GM23338 (cell line): ENCODE data around the gene ZNF708. TPM values are rescaled to one million over a fixed set of nuclear protein-coding genes. Genes with fewer than 3 reads are reported as not detected.
"Not testable (repeated sequence)": the region's sequence is repeated elsewhere in the genome, so short reads cannot be mapped to it uniquely, and the experiment has no call there.

ENCODE experiments used
- ATAC-seq: fragments of 200-7000 bp; cut with Tn5 transposase; 3 replicates; pipeline ENCODE4 v1.9.1; 2020
- DNase-seq: peaks from one replicate; pipeline ENCODE4 v3.0.0-alpha.2; 2015; ENCODE audit warnings: low spot score
- H2AFZ ChIP-seq: fragments of 200-600 bp; sonication (generic); 2 replicates; pipeline ENCODE4 v1.8.0; 2016; ENCODE audit warnings: antibody characterized with exemption, mild to moderate bottlenecking, moderate library complexity
- H3F3A ChIP-seq: fragments of 200-600 bp; sonication (generic); replicated peaks from 2 replicates; pipeline ENCODE4 v1.8.0; 2017; ENCODE audit warnings: antibody characterized with exemption, mixed run types, low read depth
- H3K27ac ChIP-seq: fragments of 200-600 bp; sonication (generic); 2 replicates; pipeline ENCODE4 v1.6.1; 2016; ENCODE audit warnings: low read depth
- H3K27me3 ChIP-seq: fragments of 200-600 bp; sonication (generic); 2 replicates; pipeline ENCODE4 v1.8.0; 2016; ENCODE audit warnings: mild to moderate bottlenecking, mixed run types, moderate library complexity; ENCODE audit not compliant: insufficient read depth
- H3K36me3 ChIP-seq: fragments of 200-600 bp; sonication (generic); 2 replicates; pipeline ENCODE4 v1.8.0; 2016; ENCODE audit warnings: mild to moderate bottlenecking; ENCODE audit not compliant: insufficient read depth
- H3K4me1 ChIP-seq: fragments of 200-600 bp; sonication (generic); 2 replicates; pipeline ENCODE4 v1.8.0; 2016; ENCODE audit warnings: mild to moderate bottlenecking, moderate library complexity; ENCODE audit not compliant: insufficient read depth
- H3K4me2 ChIP-seq: fragments of 200-600 bp; sonication (generic); 2 replicates; pipeline ENCODE4 v1.7.1; 2017; ENCODE audit warnings: mixed run types
- H3K4me3 ChIP-seq: fragments of 200-600 bp; sonication (generic); 2 replicates; pipeline ENCODE4 v1.6.1; 2016; ENCODE audit warnings: mixed run types
- H3K79me2 ChIP-seq: fragments of 200-600 bp; sonication (generic); replicated peaks from 2 replicates; pipeline ENCODE4 v1.8.0; 2017; ENCODE audit warnings: mild to moderate bottlenecking; ENCODE audit not compliant: insufficient read depth
- H3K9me2 ChIP-seq: fragments of 200-600 bp; sonication (generic); 2 replicates; pipeline ENCODE4 v1.8.0; 2017; ENCODE audit not compliant: insufficient read depth
- H4K20me1 ChIP-seq: fragments of 200-600 bp; sonication (generic); replicated peaks from 2 replicates; pipeline ENCODE4 v1.8.0; 2017; ENCODE audit warnings: mild to moderate bottlenecking; ENCODE audit not compliant: insufficient read depth
- H3K27ac Mint-ChIP-seq: 2 replicates; pipeline ENCODE4 v1.8.0; 2020; ENCODE audit warnings: inconsistent platforms, mild to moderate bottlenecking, moderate library complexity, mixed read lengths
- H3K27me3 Mint-ChIP-seq: 3 replicates; pipeline ENCODE4 v1.8.0; 2022; ENCODE audit warnings: low read depth, mild to moderate bottlenecking, moderate library complexity, mixed read lengths, inconsistent platforms; ENCODE audit not compliant: insufficient read depth, poor library complexity
- H3K36me3 Mint-ChIP-seq: 3 replicates; pipeline ENCODE4 v1.8.0; 2021; ENCODE audit warnings: low read depth, mild to moderate bottlenecking, inconsistent platforms, moderate library complexity, mixed read lengths
- H3K4me1 Mint-ChIP-seq: 3 replicates; pipeline ENCODE4 v1.8.0; 2020; ENCODE audit warnings: mild to moderate bottlenecking, inconsistent platforms, mixed read lengths
- H3K4me3 Mint-ChIP-seq: 3 replicates; pipeline ENCODE4 v1.8.0; 2021; ENCODE audit warnings: moderate library complexity, mild to moderate bottlenecking, inconsistent platforms, mixed read lengths
- H3K9me3 Mint-ChIP-seq: 3 replicates; pipeline ENCODE4 v1.8.0; 2020; ENCODE audit warnings: moderate library complexity, mild to moderate bottlenecking, inconsistent platforms, mixed read lengths
- CREB1 ChIP-seq: fragments of 250-450 bp; sonication (Bioruptor Pico); IDR thresholded peaks from 2 replicates; pipeline ENCODE4 v1.5.0; 2020; ENCODE audit warnings: low read depth, mild to moderate bottlenecking, moderate library complexity
- EZH2 ChIP-seq: fragments of 200-600 bp; sonication (generic); IDR thresholded peaks from one replicate; pipeline ENCODE4 v1.8.0; 2017; ENCODE audit warnings: antibody characterized with exemption, mild to moderate bottlenecking, low read depth; ENCODE audit not compliant: unreplicated experiment
- JUNB ChIP-seq: IDR thresholded peaks from one replicate; pipeline ENCODE4 v1.6.1; 2016; ENCODE audit warnings: antibody characterized with exemption; ENCODE audit not compliant: unreplicated experiment
- NANOG ChIP-seq: IDR thresholded peaks from 2 replicates; pipeline ENCODE4 v1.6.1; 2016; ENCODE audit warnings: antibody characterized with exemption, borderline replicate concordance
- POLR2AphosphoS5 ChIP-seq: IDR thresholded peaks from 2 replicates; pipeline ENCODE4 v1.6.1; 2016; ENCODE audit warnings: antibody characterized with exemption, low read depth
- ZNF331 ChIP-seq: fragments of 250-450 bp; sonication (Bioruptor Pico); IDR thresholded peaks from 2 replicates; pipeline ENCODE4 v1.5.0; 2020; ENCODE audit warnings: low read depth, mild to moderate bottlenecking, moderate library complexity
- polyA plus RNA-seq: library from polyadenylated mRNA; unstranded; fragments of >200 nt; fragmentation: Nextera tagmentation; extraction: Ambion mirVana; gene quantifications from 2 replicates; pipeline ENCODE4 v1.2.1, GENCODE V29; 2016
- total RNA-seq: library from RNA; depleted of rRNA; stranded (reverse); fragments of >200 nt; shearing (Covaris generic); gene quantifications from 2 replicates; pipeline ENCODE4 v1.2.3, GENCODE V29; 2014
- TF ChIP-seq, protein P1 (sequence below): IDR thresholded peaks from one replicate; pipeline ENCODE4 v1.6.1; 2018; ENCODE audit warnings: antibody characterized with exemption; ENCODE audit not compliant: unreplicated experiment
- TF ChIP-seq, protein P2 (sequence below), 2 experiments: fragments of 200-600 bp in 1 of 2; sonication (generic) in 1 of 2; conservative IDR thresholded peaks; 2 replicates each; pipeline versions ENCODE4 v1.5.1 to v1.6.1; 2016 to 2017; ENCODE audit warnings: antibody characterized with exemption in 2 of 2, low read depth in 2 of 2, mild to moderate bottlenecking in 2 of 2, moderate library complexity in 1 of 2

The ZNF708 gene
- total and polyA plus RNA-seq, 2 experiments from 2014 or later = 15.7 to 71.9 TPM

DNA sequence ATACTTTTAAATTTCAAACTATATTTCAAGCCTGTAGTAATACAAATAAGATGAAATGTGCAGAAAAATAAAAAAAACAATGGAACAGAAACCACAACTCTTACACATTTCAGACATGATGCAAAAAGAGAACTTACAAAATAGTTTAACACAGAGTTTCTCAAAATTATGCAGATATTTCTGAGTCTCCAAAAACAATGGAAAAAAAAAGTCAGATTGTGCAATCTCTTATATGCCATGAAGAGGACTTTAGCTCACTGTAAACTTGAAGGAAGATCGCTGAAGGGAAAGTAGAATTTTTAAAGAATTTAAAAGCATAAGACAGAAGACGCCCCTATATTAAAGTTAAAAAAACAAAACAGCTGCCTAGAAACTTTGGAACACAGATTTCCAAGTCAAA lies 20.4 kb downstream of the ZNF708 start (continued):
- TF ChIP-seq, protein P1, sequence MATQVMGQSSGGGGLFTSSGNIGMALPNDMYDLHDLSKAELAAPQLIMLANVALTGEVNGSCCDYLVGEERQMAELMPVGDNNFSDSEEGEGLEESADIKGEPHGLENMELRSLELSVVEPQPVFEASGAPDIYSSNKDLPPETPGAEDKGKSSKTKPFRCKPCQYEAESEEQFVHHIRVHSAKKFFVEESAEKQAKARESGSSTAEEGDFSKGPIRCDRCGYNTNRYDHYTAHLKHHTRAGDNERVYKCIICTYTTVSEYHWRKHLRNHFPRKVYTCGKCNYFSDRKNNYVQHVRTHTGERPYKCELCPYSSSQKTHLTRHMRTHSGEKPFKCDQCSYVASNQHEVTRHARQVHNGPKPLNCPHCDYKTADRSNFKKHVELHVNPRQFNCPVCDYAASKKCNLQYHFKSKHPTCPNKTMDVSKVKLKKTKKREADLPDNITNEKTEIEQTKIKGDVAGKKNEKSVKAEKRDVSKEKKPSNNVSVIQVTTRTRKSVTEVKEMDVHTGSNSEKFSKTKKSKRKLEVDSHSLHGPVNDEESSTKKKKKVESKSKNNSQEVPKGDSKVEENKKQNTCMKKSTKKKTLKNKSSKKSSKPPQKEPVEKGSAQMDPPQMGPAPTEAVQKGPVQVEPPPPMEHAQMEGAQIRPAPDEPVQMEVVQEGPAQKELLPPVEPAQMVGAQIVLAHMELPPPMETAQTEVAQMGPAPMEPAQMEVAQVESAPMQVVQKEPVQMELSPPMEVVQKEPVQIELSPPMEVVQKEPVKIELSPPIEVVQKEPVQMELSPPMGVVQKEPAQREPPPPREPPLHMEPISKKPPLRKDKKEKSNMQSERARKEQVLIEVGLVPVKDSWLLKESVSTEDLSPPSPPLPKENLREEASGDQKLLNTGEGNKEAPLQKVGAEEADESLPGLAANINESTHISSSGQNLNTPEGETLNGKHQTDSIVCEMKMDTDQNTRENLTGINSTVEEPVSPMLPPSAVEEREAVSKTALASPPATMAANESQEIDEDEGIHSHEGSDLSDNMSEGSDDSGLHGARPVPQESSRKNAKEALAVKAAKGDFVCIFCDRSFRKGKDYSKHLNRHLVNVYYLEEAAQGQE = no peak
- TF ChIP-seq EZH2 = no peak
- no peak for TF ChIP-seq CREB1 (CRISPR knock-in tag)
- TF ChIP-seq POLR2AphosphoS5 = no peak
- TF ChIP-seq ZNF331 (CRISPR knock-in tag) = no peak
- TF ChIP-seq, protein P2, sequence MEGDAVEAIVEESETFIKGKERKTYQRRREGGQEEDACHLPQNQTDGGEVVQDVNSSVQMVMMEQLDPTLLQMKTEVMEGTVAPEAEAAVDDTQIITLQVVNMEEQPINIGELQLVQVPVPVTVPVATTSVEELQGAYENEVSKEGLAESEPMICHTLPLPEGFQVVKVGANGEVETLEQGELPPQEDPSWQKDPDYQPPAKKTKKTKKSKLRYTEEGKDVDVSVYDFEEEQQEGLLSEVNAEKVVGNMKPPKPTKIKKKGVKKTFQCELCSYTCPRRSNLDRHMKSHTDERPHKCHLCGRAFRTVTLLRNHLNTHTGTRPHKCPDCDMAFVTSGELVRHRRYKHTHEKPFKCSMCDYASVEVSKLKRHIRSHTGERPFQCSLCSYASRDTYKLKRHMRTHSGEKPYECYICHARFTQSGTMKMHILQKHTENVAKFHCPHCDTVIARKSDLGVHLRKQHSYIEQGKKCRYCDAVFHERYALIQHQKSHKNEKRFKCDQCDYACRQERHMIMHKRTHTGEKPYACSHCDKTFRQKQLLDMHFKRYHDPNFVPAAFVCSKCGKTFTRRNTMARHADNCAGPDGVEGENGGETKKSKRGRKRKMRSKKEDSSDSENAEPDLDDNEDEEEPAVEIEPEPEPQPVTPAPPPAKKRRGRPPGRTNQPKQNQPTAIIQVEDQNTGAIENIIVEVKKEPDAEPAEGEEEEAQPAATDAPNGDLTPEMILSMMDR (conservative IDR thresholded peaks at IDR 0.05; ENCODE audit: low read depth in 2 of 2) = no peak
- TF ChIP-seq JUNB = no peak
- no peak for TF ChIP-seq NANOG

DNA sequence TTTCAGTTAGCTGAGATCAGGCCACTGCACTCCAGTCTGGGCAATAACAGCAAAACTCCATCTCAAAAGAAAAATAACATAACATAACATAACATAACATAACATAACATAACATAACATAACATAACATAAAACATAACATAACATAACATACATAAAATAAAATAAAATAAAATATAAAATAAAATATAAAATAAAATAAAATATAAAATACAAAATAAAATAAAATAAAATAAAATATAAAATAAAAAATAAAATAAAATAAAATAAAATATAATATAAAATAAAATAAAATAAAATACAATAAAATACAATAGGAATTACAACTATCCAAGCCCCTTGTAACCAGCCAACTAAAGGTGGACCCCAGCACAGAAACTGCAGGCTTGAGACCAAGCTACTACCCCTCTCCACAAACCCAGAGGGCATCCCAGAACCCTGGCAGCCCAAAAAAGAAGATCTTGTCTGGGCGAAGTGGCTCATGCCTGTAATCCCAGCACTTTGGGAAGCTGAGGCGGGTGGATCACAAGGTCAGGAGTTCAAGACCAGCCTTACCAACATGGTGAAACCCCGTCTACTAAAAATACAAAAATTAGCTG lies 22.2 kb downstream of the ZNF708 start:
- not testable (repeated sequence) for H3K27ac Mint-ChIP-seq, ATAC-seq, H3K4me3 ChIP-seq, H3K9me3 Mint-ChIP-seq, H3K27me3 Mint-ChIP-seq, H3K27ac ChIP-seq, DNase-seq, H3K9me2 ChIP-seq, H3K27me3 ChIP-seq, H3K4me3 Mint-ChIP-seq, H3F3A ChIP-seq, H2AFZ ChIP-seq, H3K4me2 ChIP-seq, H3K4me1 Mint-ChIP-seq, H3K4me1 ChIP-seq, H4K20me1 ChIP-seq
- peaks cover 29% of the 10 kb centered on the region for H3K79me2 ChIP-seq
- H3K36me3 Mint-ChIP-seq = peaks cover 58% of the 10 kb centered on the region
- peaks cover 10% of the 10 kb centered on the region; the same call in 1 of the 2 replicates for H3K36me3 ChIP-seq

DNA sequence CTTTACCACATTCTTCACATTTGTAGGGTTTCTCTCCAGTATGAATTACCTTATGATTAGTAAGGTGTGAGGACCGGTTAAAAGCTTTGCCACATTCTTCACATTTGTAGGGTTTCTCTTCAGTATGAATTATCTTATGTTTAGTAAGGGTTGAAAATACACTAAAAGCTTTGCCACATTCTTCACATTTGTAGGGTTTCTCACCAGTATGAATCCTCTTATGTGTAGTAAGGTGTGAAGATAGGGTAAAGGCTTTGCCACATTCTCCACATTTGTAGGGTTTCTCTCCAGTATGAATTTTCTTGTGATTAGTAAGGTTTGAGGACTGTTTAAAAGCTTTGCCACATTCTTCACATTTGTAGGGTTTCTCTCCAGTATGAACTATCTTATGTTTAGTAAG lies 35.4 kb downstream of the ZNF708 start:
- H3K27ac ChIP-seq, H3K4me1 ChIP-seq, H3K9me2 ChIP-seq, H3K27me3 ChIP-seq, H3K79me2 ChIP-seq, DNase-seq, H3K4me2 ChIP-seq, ATAC-seq, H3K27me3 Mint-ChIP-seq, H3K4me3 ChIP-seq, H2AFZ ChIP-seq, H3K27ac Mint-ChIP-seq, H4K20me1 ChIP-seq, H3K4me1 Mint-ChIP-seq, H3F3A ChIP-seq, H3K4me3 Mint-ChIP-seq: not testable (repeated sequence)
- Mint-ChIP-seq H3K36me3 (peaks cover 92% of the 10 kb centered on the region), H3K9me3 (peaks cover 75% of the 10 kb centered on the region)
- H3K36me3 ChIP-seq = peaks cover 35% of the 10 kb centered on the region; the same call in 1 of the 2 replicates
